ENCODE data around the gene PDHA2.
"Not testable (repeated sequence)": the region's sequence is repeated elsewhere in the genome, so short reads cannot be mapped to it uniquely, and the experiment has no call there.

The PDHA2 gene

DNA sequence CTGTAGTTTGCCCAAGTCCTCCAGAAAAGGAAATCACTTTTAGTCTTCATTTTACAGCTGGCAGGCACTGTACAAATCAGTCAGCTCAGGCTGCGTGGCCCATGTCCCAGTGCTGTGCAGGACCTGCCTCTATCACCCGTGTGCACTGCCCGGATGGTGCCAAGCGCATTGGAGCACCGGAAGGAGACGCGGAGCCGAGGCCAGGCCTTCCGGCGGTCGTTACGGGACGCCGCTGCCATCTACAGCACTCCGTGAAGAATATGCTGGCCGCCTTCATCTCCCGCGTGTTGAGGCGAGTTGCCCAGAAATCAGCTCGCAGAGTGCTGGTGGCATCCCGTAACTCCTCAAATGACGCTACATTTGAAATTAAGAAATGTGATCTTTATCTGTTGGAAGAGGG lies at the start of gene PDHA2:
PDHA2 (plus strand) TSS at position 203 of the 400 bp plus-strand sequence; CDS start at position 261, 58 bp downstream.
- DNase-seq: no peak
- no peak within 1 kb of the TSS for H3K4me3 Mint-ChIP-seq
- H3K27me3 Mint-ChIP-seq: no peaks in the 10 kb centered on the region
- H3K36me3 Mint-ChIP-seq (ENCODE audit: low read depth): no peaks in the 10 kb centered on the region
- H3K9me3 Mint-ChIP-seq: peaks cover 2% of the 10 kb centered on the region
- no peaks in the 10 kb centered on the region for H3K4me1 Mint-ChIP-seq (ENCODE audit: low read depth)
- no peak within 1 kb of the TSS for H3K27ac Mint-ChIP-seq

DNA sequence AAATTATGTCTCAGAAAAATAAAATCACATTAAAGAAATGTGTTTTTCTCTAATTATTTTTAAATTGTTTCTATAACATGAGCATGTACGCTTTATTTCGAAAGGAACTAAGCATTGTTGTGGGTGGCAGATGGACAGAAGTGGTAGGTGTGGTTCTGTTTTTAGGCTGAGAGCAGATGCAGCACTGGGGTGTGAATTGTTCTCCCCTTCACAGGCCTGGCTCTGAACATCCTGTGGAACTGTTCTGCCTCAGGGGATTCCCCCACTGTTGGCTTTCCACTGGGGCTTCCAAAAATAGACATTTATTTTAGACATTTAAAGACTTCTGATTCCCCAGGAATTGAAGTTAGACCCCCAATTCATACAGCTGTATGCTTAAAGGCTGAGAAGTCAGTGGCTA lies 41.9 kb upstream of the PDHA2 start:
- no peak for DNase-seq
- no peak overlapping the region for H3K4me3 Mint-ChIP-seq
- no peaks in the 10 kb centered on the region for H3K36me3 Mint-ChIP-seq (ENCODE audit: low read depth)
- no peaks in the 10 kb centered on the region for H3K4me1 Mint-ChIP-seq (ENCODE audit: low read depth)
- peaks cover 5% of the 10 kb centered on the region for H3K9me3 Mint-ChIP-seq
- no peaks in the 10 kb centered on the region for H3K27me3 Mint-ChIP-seq
- H3K27ac Mint-ChIP-seq: no peak overlapping the region

DNA sequence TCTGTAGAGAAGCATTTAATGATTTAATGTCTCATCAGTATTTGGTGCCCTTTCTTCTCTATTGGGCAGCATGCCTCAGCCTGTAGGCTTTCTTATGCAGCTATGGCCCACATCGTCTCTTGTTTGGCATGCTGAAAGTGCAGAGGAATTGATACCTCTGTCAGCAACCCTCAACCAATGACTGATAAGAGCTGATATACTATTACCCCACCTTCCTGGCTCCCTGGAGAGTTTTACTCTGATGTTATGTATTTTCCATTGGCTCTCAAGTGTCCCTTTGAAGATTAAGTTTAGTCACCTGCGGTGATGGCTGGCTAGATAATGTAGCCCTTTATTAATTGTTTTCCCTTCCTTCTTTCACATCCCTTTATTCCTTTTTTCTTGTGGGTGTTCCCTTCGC lies 41.2 kb upstream of the PDHA2 start:
- Mint-ChIP-seq H3K4me3 (no peak overlapping the region), H3K9me3 (peaks cover 5% of the 10 kb centered on the region), H3K27me3 (no peaks in the 10 kb centered on the region), H3K36me3 (ENCODE audit: low read depth) (no peaks in the 10 kb centered on the region), H3K27ac (no peak overlapping the region), H3K4me1 (ENCODE audit: low read depth) (no peaks in the 10 kb centered on the region)
- no peak for DNase-seq

DNA sequence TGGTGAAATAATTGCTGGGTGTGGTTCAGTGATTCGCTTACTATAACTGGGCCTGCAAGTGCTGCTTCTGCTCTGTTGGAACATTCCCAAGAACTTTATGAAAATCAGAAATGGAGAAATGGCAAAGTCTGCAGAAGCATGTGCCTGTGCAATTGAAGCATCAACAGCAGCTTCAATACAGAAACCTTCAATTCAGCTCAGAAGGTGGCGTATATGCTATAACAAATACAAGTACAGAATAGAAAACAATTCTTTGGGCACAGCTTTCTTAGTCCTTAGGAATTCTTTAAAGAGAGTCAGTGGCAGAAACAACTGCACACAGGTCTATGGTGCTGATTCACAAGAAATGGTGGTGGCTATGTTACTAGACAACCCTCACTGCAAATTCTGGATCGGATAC lies 18.0 kb upstream of the PDHA2 start:
- Mint-ChIP-seq H3K4me1 (ENCODE audit: low read depth) (no peaks in the 10 kb centered on the region), H3K27me3 (no peaks in the 10 kb centered on the region), H3K4me3 (no peak overlapping the region), H3K27ac (no peak overlapping the region), H3K36me3 (ENCODE audit: low read depth) (no peaks in the 10 kb centered on the region), H3K9me3 (no peaks in the 10 kb centered on the region)
- DNase-seq: no peak

DNA sequence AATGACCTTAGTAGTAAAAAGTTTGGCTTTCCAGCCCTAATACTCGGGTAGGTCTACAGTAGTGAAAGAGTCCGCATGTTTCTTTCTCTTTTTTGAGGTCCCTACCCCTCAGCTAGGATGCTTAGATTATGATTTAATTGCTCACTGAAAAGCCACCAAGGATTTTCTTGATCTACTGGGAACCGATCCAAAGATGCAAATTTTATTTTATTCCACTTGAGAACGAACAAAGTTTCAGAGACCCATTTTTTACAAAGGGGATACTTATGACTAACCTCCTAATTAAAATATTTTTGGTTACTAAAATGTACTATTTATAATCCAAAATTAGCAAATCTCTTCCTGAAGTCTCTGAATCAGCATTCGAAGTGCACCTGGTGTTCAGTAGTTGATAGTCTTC lies 14.3 kb upstream of the PDHA2 start:
- H3K27ac Mint-ChIP-seq: no peak overlapping the region
- no peak overlapping the region for H3K4me3 Mint-ChIP-seq
- DNase-seq: no peak
- peaks cover 2% of the 10 kb centered on the region for H3K9me3 Mint-ChIP-seq
- H3K4me1 Mint-ChIP-seq (ENCODE audit: low read depth): no peaks in the 10 kb centered on the region
- H3K27me3 Mint-ChIP-seq: no peaks in the 10 kb centered on the region
- H3K36me3 Mint-ChIP-seq (ENCODE audit: low read depth): no peaks in the 10 kb centered on the region

DNA sequence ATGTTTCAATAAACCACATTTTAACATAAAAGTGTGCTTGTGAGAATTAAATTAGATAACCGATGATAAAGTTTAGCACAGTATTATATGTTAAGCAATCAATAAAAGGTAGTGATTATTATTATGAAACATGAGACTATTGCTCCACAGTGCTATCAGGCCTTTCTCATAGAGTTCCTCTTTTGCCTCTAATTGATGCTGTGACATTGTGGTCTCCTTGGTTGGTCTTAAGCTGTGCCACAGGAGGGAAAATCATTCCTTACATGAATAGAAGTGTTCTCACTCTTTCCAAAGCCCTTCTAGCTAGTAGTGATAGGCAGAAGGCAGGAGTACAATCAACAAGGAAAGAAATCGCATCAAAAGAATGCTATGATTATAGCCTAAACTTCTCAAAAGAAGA lies 9.2 kb upstream of the PDHA2 start:
- no peak overlapping the region for H3K4me3 Mint-ChIP-seq
- no peaks in the 10 kb centered on the region for H3K36me3 Mint-ChIP-seq (ENCODE audit: low read depth)
- no peak overlapping the region for H3K27ac Mint-ChIP-seq
- no peak for DNase-seq
- peaks cover 2% of the 10 kb centered on the region for H3K9me3 Mint-ChIP-seq
- no peaks in the 10 kb centered on the region for H3K4me1 Mint-ChIP-seq (ENCODE audit: low read depth)
- no peaks in the 10 kb centered on the region for H3K27me3 Mint-ChIP-seq

DNA sequence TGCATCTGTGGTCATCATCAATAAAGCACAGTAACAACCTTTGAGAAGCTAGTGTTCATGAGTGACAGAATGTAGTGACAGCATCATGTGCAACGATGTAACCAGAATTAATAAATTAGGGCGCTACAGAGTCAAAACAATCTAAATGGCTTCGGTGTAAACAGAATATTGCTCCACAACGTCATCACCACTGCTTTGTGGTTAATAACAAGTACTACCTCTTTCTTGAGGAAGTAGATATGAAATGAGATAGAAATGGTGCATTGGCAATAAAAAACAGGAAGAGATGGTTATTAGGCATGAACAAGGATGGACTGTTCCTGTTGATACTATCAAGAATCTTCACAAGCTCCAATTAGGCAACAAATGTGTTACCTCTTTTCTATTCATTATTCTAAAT lies 8.7 kb upstream of the PDHA2 start:
- Mint-ChIP-seq H3K9me3 (peaks cover 2% of the 10 kb centered on the region), H3K27me3 (no peaks in the 10 kb centered on the region), H3K4me3 (no peak overlapping the region), H3K36me3 (ENCODE audit: low read depth) (no peaks in the 10 kb centered on the region), H3K27ac (no peak overlapping the region), H3K4me1 (ENCODE audit: low read depth) (no peaks in the 10 kb centered on the region)
- DNase-seq: no peak

DNA sequence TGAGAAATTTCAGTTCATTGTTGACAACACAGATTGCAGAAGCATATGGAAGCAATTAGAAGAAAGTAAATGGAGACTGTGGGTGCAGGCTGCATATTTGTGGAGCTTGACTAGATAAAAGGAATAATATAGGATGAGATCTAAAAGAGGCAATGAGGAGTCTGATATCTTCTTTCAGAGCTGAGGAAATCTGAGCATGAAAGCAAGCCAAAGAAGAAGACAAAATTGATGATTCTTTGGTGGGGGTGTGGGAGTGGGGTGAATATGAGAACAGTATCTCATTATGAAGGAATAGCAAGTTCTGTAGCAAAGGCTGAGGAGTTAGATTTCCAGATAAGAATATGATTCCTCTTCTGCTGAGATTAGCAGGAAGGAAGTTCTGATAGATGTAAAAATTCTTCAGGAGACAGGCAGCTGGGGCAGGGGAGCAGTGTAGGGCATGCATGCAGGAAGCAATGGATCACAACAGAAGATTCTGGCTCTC lies 6.1 kb upstream of the PDHA2 start:
- H3K27ac Mint-ChIP-seq: no peak overlapping the region

DNA sequence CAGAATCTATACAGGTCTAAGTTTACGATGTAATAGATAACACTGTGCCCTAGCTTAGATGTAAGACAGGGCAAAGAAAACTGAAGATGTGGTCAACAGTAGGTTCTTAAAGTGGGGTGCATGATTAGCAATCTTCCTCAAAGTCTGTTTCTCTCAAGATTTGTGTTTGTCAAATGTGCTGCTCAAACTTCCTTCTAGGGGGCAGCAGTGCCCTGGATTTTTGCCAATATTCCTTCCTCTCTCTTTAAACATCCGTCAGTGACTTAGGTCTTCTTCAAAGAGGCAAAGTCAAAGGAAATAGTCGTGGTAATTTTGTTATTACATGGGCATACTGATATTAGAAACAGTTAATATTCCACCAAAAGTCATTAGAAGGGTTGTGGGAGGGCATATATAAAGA lies 4.2 kb upstream of the PDHA2 start:
- no peak overlapping the region for H3K4me3 Mint-ChIP-seq
- H3K9me3 Mint-ChIP-seq: no peaks in the 10 kb centered on the region
- no peaks in the 10 kb centered on the region for H3K4me1 Mint-ChIP-seq (ENCODE audit: low read depth)
- H3K27me3 Mint-ChIP-seq: no peaks in the 10 kb centered on the region
- DNase-seq: no peak
- H3K27ac Mint-ChIP-seq: no peak overlapping the region
- no peaks in the 10 kb centered on the region for H3K36me3 Mint-ChIP-seq (ENCODE audit: low read depth)

More for the DNA sequence above, 6.1 kb upstream of the PDHA2 start:
- Mint-ChIP-seq H3K4me1 (ENCODE audit: low read depth) (no peaks in the 10 kb centered on the region), H3K36me3 (ENCODE audit: low read depth) (no peaks in the 10 kb centered on the region), H3K9me3 (peaks cover 2% of the 10 kb centered on the region), H3K4me3 (no peak overlapping the region), H3K27me3 (no peaks in the 10 kb centered on the region)
- no peak for DNase-seq

DNA sequence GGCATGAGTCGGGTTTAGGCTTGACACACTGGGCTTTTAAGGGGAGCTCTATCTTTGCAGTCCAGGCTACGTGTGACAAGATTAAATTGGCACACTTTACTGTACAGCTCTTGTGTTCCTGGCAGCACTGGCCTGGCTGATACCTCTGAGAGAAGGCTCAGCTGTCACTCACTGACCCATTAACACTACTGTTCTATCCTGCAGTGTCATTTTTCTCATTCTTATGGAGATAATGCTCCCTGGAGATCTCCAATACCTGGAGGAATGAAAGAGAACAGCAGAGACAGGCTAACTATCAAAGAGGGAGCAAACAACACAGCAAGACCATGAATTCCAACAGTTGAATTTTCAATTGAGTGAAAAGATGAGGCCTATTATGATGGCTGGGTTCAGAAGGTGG lies 1.7 kb upstream of the PDHA2 start:
- Mint-ChIP-seq H3K36me3 (ENCODE audit: low read depth) (no peaks in the 10 kb centered on the region), H3K27ac (no peak overlapping the region), H3K27me3 (no peaks in the 10 kb centered on the region), H3K9me3 (peaks cover 2% of the 10 kb centered on the region), H3K4me1 (ENCODE audit: low read depth) (no peaks in the 10 kb centered on the region), H3K4me3 (no peak overlapping the region)
- no peak for DNase-seq

DNA sequence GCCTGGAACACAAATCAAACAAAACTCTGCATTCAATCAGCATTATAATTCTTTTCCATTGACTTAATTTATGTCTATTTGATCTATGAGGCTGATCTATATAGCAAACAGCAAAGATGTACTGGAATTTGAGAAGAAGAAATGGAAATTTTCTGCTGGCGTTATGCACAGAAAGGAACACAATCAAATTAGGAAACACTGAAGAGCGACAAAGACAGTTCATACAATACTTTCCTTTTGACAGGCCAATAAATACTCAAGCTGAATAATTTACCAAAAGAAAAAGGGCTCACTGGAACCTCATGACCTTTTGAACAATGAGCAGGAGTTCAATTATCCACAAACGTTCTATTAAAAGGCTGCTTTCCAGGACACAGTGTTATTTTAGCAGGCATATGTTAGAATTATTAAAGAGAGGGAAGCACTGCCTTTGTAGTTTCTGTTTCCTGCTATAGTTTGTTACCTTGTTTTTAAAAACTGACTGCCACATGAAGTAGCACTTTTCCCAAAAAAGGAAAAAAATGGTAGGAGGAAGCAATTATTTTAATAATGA lies 8.1 kb downstream of the PDHA2 start:
- no peak for DNase-seq
- H3K27me3 Mint-ChIP-seq: no peaks in the 10 kb centered on the region
- H3K36me3 Mint-ChIP-seq (ENCODE audit: low read depth): no peaks in the 10 kb centered on the region
- H3K4me3 Mint-ChIP-seq: no peak overlapping the region
- H3K4me1 Mint-ChIP-seq (ENCODE audit: low read depth): no peaks in the 10 kb centered on the region
- no peaks in the 10 kb centered on the region for H3K9me3 Mint-ChIP-seq
- no peak overlapping the region for H3K27ac Mint-ChIP-seq

DNA sequence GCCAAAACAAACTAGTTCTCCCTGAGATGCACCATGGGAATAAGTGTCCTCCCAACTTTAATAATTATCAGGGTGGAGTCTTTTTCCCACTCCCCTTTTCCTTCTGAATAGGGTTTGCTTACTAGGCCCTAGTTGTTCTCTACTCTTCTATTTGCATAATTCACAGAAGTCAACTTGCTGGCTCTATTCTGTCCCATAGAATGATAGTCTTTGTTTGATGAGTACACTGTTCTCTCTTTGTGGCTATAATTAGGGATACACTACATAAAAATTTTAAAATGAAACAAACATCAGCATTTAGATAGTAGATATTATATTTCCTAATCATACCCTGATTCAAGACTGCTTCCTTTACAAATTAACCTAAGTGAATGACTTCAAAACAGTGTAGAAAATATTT lies 10.3 kb downstream of the PDHA2 start:
- H3K36me3 Mint-ChIP-seq (ENCODE audit: low read depth): no peaks in the 10 kb centered on the region
- H3K4me1 Mint-ChIP-seq (ENCODE audit: low read depth): no peaks in the 10 kb centered on the region
- no peaks in the 10 kb centered on the region for H3K27me3 Mint-ChIP-seq
- H3K4me3 Mint-ChIP-seq: no peak overlapping the region
- H3K9me3 Mint-ChIP-seq: no peaks in the 10 kb centered on the region
- H3K27ac Mint-ChIP-seq: no peak overlapping the region
- no peak for DNase-seq

DNA sequence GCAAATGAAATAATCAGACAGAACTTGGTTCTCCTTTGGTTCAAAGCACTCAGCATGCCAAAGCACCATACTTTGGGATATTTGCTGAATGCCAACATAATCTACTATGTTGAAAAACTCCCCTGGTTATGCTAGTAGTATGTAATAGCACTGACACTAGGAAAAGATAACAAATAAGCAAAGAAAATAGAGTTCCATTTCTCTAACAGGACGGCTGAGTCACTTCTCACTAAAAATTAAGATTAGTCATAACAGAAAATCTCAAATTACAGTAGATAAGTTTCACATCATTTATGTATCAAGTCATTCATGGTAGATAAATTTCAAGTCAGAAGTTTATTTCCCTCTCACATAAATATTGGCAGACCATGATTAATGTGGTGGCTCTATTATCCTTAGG lies 17.9 kb downstream of the PDHA2 start:
- no peak for DNase-seq
- Mint-ChIP-seq H3K4me3 (no peak overlapping the region), H3K27ac (no peak overlapping the region), H3K27me3 (no peaks in the 10 kb centered on the region), H3K9me3 (peaks cover 8% of the 10 kb centered on the region), H3K36me3 (ENCODE audit: low read depth) (no peaks in the 10 kb centered on the region), H3K4me1 (ENCODE audit: low read depth) (no peaks in the 10 kb centered on the region)

DNA sequence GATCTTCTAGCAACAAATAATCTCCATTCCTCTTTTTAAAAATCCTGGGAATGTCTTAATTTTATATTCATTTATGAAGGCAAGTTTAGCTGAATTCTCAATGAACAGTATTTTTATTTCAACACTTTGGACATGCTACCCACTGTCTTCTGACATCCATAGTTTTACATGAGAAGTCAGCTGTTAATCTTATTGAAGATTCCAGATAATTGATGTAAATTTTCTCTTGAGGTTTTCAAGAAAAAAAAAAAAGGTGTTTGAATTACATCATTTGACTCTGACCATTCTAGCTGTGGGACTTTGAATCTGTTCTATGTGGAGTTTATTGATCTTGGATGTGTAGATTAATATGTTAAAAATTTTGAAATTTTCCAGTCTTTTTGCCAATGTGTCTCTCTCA lies 28.0 kb downstream of the PDHA2 start:
- Mint-ChIP-seq H3K27me3 (no peaks in the 10 kb centered on the region), H3K27ac (no peak overlapping the region), H3K36me3 (ENCODE audit: low read depth) (no peaks in the 10 kb centered on the region), H3K4me3 (no peak overlapping the region), H3K9me3 (peaks cover 18% of the 10 kb centered on the region), H3K4me1 (ENCODE audit: low read depth) (no peaks in the 10 kb centered on the region)
- DNase-seq: no peak

DNA sequence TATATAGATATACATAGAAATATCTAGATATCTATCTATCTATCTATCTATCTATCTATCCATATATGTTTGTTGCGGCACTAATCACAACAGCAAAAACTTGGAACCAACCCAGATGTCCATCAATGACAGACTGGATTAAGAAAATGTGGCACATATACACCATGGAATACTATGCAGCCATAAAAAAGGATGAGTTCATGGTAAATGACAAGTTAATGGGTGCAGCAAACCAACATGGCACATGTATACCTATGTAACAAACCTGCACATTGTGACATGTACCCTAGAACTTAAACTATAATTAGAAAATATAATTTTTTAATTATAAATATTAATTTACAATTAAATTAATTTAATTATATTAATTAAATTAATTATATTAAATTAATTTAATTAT lies 29.5 kb downstream of the PDHA2 start:
- not testable (repeated sequence) for H3K27ac Mint-ChIP-seq

DNA sequence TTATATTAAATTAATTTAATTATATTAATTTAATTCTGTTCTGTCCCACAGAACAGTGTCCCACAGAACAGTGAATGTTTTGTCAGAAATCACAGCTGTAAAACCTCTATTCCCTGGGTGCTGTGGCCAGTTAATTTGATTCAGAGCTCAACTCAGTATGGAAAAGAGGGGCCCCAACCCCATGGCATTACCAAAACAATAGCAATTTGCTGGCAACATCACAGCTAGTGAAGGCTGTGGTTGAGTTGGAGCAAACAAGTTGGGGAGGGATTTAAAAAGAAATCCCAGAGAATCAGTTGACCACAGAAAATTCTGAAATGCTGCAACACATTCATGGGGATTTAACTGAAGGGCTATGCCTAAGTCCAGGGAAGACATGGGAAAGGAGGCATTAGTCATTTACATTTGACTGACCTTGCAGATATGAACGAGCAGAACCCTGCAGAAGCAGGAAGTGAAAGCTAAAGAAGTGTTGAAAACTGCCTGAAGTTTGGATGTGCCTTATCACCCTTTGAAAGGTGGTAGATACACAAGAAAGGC lies 30.1 kb downstream of the PDHA2 start:
- Mint-ChIP-seq H3K4me3 (no peak overlapping the region), H3K27me3 (no peaks in the 10 kb centered on the region), H3K4me1 (ENCODE audit: low read depth) (no peaks in the 10 kb centered on the region), H3K36me3 (ENCODE audit: low read depth) (no peaks in the 10 kb centered on the region), H3K9me3 (peaks cover 18% of the 10 kb centered on the region), H3K27ac (no peak overlapping the region)
- DNase-seq: no peak

More for the DNA sequence above, 29.5 kb downstream of the PDHA2 start:
- not testable (repeated sequence) for DNase-seq; H3K4me3 Mint-ChIP-seq; H3K27me3 Mint-ChIP-seq; H3K4me1 Mint-ChIP-seq (ENCODE audit: low read depth); H3K36me3 Mint-ChIP-seq (ENCODE audit: low read depth)
- peaks cover 18% of the 10 kb centered on the region for H3K9me3 Mint-ChIP-seq

All from activated T-cell treated with anti-CD3 and anti-CD28 coated beads, Interleukin-2, amount 50 U/mL, for 24 hours (primary cell).